Esophagus squamous epithelium (tissue), 4 donors: Measurements from ENCODE around the gene CUTC.

Experiments
- POLR2A ChIP-seq, 4 donors: fragments of 450-650 bp; IDR thresholded peaks; one replicate each; pipeline ENCODE4 v1.6.1; 2017; ENCODE audit warnings: antibody characterized with exemption in 4 of 4, mild to moderate bottlenecking in 4 of 4, moderate library complexity in 3 of 4
- TF ChIP-seq, protein P1 (sequence below), 6 experiments: fragments of 450-650 bp in 4 of 6; fragments of 200-600 bp in 2 of 6; sonication (generic) in 2 of 6; IDR thresholded peaks; one replicate each; pipeline ENCODE4 v1.5.1; 2016 to 2019; ENCODE audit warnings: antibody characterized with exemption in 6 of 6, mild to moderate bottlenecking in 4 of 6, moderate library complexity in 4 of 6

DNA sequence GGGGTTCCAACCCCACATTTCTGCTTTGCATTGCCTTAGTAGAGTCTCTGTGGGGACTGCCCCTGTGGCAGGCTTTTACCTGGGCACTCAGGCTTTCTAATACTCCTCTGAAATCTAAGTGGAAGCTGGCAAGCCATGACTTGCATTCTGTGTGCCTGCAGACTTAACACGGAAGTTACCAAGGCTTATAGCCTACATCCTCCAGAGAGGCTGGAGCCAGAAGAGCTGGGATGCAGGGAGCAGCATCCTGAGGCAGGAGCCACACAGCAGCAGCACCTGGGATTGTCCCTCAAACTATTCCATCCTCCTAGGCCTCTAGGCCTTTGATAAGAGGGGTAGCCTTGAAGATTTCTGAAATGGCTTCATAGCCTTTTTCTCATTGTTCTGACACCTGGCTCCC, 28.3 kb downstream of the CUTC start:
- TF ChIP-seq, protein P1, sequence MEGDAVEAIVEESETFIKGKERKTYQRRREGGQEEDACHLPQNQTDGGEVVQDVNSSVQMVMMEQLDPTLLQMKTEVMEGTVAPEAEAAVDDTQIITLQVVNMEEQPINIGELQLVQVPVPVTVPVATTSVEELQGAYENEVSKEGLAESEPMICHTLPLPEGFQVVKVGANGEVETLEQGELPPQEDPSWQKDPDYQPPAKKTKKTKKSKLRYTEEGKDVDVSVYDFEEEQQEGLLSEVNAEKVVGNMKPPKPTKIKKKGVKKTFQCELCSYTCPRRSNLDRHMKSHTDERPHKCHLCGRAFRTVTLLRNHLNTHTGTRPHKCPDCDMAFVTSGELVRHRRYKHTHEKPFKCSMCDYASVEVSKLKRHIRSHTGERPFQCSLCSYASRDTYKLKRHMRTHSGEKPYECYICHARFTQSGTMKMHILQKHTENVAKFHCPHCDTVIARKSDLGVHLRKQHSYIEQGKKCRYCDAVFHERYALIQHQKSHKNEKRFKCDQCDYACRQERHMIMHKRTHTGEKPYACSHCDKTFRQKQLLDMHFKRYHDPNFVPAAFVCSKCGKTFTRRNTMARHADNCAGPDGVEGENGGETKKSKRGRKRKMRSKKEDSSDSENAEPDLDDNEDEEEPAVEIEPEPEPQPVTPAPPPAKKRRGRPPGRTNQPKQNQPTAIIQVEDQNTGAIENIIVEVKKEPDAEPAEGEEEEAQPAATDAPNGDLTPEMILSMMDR (IDR thresholded peaks at IDR 0.05): no peak
- no peak for TF ChIP-seq POLR2A (IDR thresholded peaks at IDR 0.05)
